Activated T-cell treated with anti-CD3 and anti-CD28 coated beads for 48 hours (primary cell): Measurements from ENCODE around the gene DMD.
"Not testable (repeated sequence)": the region's sequence is repeated elsewhere in the genome, so short reads cannot be mapped to it uniquely, and the experiment has no call there.

Experiments used
- DNase-seq: peaks from one replicate; pipeline ENCODE4 v3.0.0-alpha.2; 2020; ENCODE audit warnings: low read depth

The DMD gene

DNA sequence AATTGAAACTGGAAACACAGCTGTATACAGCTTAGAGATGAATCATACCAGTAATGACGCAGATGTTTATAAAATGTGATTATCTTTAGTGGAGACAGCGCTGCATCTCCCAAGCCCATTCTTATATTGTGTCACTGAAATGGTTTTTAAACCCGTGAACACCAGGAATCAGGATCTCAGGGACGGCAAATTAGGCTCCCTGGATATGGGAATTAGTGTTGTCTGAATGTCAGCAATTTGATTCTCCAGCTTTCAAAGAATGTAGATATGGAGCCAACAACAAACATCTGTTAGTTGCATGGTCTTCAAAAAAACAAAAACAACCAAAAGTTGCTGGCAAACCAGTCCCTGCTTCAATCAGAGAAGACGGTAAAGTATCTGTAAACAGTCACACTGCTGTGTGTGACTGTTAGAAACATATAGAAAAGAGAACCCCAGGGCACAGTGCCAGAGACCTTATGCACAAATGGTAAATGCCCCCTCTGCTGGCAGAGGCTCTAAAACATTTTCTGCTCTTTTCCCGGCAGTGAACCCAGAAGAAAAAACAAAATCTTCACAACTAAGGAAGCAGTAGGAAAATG, 1787.7 kb downstream of the DMD start:
- no peak for DNase-seq

DNA sequence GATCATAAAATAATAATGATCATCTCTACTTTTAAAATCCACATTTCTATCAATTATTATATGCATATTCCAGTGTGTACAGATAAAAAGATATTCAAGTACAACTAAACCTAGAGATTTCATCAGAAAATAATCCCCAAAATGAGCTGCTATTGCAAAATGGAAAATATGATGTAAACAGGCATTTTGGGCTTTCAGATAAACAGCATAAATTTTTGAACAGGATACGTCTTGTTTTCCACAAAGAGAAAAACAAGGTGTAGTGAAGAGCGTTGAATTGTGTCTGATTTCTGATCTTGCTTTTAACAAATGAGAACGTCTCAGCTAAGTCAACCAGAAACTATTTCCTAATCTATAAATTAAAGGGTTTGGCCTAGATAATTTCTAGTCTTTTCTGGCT, 1789.9 kb downstream of the DMD start:
- DNase-seq: no peak

DNA sequence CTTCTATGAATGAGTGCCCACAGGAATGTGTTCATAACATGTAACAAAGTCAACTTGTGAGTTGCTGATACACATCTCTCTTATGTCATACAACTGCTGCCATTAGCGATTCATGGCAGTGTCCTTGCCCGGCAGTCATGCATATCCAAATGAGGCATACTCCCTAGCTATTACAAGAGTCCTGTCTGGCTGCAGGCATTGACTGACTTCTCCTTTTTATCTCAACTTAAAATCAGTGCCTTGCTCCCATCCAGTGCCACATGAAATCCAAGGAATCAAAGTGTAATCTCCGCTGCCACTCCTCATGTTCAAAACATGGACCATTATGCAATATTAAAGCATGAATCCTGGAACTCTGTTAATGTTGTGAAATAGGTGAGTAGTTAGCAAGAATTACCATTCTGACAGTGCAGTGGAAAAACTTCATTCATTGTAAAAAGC, 1790.6 kb downstream of the DMD start:
- no peak for DNase-seq

DNA sequence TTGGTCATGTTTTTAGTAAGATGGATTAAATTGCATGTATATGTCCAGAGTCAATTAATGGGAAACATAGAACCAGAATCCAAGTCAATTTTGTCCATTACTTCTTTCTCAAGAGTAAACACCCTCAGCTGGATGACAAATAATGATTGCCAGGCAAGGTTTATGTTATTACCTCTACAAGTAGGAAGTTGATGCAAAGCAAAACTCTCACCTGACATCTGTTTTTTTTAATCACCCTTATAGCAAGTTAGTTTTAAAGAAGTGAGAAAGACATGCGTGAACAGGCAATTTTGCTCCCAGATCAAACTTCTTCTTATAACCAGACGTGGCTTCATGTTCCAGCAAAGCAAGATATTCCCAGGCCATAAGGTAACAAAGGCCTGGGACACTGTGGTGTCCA, 1791.0 kb downstream of the DMD start:
- DNase-seq: no peak

DNA sequence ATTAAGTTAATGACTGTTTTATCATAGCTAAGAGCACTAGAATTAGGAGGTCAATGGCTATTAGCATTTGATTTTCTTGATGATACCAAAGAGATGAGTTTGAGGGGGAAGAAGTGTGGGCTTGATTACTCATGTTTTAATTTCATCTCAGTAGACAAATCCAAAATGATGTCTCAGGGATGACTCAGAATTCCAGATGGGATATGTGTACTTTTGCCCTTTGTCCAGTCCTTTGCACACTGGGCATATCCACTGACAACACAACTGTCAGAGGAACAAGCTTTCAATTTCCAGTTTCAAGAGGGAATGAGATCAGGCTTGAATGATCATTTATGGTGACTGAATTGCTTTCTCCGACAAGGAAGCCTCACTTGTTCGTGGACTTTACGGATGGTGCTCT, 1814.2 kb downstream of the DMD start:
- DNase-seq: no peak

DNA sequence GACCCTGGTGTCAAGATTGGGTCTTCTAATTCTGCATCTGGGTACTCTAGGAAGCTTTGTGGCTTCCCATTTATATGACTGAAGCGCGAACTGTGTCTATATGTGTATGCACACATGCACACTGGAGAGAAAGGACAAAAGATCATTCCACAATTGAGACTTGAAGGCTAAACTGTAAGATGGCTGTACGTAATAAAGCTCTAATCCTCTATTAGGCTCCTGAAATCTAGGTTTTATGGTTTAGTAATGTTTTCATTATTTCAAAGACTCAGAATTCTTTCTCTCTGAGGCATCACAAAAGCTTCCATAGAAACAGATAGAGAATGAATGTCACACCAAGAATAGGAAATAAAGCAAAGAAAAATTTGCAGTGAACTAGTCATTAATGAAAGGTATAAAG, 1818.8 kb downstream of the DMD start:
- DNase-seq: no peak

DNA sequence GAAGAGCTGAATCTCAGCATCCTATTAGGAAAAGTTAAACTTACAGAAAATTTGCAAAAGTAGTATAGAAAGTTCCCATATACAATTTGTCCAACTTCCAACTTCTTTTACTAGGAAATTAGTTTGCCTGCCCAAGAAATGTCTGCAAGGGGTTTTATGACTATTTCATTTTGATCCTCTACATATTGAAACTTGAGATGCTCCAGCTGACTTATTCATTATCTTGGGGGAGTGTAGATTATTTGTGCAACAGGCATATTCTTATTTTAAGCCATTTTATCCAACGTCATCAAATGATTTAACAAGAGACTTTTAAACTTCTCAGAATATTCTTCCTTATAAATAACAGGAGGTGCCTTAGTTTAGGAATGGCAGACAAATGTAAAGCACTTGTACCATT, 1822.4 kb downstream of the DMD start:
- no peak for DNase-seq

DNA sequence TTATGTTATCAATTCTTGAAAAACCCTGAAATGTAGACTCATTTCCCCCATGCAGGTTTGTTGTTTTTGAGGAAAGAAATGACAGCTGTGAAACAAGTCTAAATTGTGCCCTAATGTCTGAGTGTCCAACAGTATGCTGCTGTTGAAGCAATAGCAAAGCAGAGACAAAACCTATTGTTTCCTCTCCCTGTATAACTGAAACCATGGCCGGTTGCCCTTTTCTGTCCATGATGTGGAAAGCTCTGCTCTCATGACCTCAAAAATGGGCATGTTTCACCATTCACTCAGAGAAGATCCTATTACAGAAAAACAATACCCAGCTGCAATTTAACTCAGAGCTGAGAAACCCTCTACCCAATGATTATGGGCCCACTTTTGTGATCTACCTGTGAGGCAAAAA, 1826.9 kb downstream of the DMD start:
- no peak for DNase-seq

DNA sequence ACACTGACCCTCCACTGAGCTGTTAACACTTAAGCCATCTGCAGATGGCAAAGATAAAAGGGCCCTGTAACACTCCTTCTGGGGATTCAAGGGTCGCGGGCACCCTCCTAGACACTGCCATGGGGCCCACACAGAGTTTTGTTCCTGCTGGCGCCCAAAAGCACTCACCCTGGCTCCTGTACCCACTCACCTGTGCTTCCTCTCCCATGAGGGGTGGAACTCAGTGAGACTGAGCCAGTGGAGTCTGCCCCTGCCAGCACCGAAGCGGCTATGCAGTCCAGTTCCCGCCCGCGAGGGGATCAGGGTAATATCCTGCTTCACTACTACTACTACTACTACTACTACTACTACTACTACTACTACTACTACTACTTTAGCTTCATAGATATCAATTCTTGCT, 1827.4 kb downstream of the DMD start:
- DNase-seq: no peak

DNA sequence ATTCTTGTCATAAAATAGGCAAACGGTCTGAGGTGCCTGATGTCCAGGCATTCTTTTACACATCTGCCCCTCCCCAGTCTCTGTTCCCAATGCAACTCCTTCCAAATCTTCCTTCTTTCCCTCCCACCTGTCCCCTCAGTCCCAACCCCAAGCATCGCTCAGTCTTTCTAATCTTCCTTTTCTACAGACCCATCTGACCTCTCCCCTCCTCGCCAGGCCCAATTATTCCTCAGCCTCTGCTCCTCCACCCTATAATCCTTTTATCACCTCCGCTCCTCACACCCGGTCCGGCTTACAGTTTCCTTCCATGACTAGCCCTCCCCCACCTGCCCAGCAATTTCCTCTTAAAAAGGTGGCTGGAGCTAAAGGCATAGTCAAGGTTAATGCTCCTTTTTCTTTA, 1832.4 kb downstream of the DMD start:
- DNase-seq: not testable (repeated sequence)

DNA sequence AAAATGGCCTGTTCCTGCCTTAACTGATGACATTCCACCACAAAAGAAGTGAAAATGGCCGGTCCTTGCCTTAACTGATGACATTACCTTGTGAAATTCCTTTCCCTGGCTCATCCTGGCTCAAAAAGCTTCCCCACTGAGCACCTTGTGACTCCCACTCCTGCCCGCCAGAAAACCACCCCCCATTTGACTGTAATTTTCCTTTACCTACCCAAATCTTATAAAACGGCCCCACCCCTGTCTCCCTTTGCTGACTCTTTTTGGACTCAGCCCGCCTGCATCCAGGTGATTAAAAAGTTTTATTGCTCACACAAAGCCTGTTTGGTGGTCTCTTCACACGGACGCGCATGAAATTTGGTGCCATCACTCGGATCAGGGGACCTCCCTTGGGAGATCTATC, 1833.5 kb downstream of the DMD start:
- not testable (repeated sequence) for DNase-seq

DNA sequence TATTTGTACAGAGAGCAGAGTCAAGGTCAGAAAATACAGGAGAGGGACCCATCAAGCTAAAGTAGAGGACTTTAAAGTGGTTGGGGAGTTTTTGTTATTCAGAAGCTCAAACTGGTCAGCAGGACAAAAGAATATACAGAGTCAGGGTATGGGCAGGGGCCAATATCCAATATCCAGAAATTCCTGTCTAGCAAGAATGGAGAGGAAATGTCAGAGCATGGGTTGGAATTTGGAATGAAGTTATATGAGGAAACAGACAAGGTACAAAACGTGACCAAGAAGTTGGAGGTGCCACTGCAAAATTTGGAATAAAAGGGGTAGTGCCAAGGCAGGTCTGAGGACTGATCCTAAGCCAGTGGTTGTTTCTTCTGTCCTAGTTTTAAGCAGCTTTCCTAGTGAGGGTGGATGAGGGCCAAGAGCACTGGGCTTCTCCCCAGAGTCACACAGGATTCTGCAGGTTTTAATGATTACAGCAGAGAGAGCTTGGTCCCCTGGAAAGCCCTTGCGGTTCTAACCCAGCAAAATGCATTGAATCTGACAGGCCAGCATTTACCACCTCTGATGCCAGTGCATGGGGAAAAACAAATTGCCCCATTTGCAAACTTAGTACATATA, 1834.8 kb downstream of the DMD start:
- DNase-seq: no peak

DNA sequence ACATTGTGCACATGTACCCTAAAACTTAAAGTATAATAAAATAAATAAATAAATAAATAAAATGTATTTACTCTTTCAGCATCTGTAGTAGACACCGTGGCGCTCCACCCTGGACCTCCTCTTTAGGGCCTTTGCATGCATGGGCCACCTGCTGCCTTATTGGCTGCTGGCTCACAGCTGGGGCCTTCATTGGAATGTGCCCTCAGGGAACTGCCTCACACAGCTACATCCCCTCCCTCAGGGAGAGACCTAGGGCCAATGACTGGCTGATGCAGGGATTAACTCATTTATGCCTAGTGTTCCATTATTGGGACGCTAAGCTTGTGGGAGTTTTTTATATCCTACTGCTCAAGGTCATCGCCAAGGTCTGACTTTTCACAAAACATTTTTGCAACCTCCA, 1836.6 kb downstream of the DMD start:
- no peak for DNase-seq

DNA sequence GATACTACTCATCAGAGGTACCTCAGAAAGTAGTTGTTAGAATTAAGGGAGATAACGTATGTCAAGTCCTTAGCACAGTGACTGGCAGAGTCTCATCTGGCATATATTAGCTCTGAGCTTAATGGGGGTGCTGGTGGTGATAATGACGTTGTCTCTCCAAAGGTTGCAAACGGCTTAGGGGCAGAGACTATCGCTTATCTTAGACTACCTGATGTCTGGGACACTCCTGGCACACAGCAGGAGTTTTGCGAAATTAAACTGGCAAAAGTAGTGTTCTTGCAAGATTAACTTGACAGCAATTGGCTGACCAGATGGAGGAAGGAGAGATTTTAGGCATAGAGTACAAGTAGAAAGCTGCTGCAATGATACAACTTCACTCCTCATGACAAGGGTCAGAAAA, 1839.4 kb downstream of the DMD start:
- no peak for DNase-seq

DNA sequence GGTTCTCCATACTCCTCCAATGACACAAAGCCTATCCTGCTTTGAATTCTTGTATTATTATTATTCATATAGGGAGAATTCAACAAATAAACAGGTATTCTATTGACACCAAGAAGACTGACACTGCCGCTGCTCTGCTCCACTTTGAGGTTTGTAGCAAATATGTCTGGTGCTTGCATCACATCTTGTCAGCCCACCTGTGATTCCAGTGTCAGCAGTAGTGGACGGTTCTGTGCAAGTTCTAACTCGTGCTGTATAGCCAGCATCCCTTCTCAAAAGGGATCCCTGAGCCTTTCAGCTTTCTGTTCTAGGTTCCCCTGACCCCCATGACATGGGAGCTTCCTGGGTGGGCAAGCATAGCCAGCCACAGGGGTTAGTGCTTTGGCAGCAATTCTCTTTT, 1843.5 kb downstream of the DMD start:
- DNase-seq: no peak

DNA sequence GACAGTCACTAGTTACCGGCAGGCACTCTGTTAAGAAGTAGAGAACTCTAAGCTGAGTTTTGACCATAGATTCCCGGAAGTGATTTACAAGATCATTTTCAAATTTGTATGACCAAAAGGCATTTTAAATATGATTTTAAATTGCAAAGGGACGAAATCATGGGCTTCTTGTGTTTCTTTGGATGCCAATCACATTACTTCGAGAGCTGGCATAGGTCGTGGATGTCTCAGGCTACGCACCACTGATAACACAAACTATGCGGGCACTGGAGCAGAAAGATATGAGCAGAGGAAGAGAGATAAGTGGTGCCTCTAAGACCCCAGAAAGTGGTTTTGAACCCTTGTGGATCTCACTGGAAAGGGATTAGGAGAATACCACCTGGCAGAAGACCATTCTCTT, 1845.3 kb downstream of the DMD start:
- no peak for DNase-seq

DNA sequence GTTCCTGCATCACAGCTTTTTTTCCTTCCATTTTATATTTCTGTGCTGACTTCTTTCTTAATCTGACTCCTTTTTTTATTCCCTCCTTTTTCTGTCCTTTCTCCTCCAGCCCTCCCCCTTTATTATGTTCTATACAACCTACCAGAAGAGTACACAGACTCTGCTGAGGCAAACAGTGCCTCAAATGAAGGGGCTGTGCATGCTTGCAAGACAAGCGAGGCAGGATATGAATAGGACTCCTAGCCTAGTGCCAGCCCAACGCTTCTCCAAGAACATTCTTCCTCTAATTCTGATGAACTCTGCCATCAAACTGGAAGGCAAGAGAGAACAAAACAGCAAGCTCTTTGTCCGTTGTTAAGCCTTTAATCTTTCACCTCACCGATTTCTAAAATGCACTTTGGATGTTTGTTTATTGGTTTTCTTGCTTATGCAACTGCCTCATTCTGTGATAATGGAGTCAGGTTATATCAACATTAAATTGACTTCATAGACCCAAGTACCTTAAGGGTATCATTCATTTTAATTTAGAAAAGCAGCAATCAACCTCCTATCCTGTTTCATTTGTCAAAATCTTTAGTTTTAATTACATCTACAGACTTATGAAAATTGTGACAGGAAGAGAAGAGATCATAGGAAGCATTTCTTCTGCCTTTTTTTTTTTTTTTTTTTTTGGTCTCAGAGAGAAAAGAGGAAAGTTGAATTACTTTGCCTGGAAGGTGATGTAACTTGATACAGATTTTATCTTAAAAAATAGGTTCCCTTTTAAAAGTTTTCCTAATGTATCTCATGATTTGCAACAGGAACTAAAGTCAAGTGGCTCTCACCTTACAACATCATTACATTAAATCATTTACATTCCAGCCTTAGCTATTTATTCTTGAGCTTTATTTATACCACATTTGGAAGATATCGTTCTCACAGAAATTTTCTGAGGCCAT, 1854.8 kb downstream of the DMD start:
- no peak for DNase-seq

DNA sequence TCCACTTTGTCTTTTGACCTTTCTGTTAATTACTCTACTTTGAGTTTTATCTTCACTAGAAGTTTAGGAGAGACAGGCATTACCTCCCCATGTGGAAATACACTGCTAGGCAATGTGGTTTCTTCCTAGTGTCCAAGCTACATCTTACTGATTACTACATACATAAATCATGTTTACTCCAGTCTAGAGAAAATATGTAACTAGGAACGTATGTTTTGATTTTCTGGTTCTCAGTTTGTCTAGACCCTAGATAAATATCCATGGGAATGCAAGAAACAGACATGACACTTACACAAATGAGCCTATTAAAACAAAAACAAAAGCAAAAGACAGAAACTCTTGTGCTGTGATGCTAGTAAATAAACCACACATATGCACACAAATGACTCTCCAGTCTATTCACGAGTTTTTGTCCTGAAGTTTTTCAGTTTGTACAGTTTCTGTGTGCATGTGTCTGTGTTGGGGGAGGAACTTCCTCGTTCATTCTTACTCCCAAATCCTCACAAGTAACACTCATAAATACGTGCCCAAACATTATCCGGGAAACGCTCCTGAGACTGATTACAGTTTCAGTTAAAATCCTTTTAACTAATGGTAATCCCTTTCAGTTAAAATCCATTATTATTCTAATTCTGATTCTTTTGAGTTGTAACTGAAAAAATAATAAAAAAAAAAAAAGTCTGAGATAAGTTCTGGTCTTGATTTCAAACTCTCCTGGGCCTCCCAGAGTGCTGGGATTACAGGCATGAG, 1856.0 kb downstream of the DMD start:
- no peak for DNase-seq

DNA sequence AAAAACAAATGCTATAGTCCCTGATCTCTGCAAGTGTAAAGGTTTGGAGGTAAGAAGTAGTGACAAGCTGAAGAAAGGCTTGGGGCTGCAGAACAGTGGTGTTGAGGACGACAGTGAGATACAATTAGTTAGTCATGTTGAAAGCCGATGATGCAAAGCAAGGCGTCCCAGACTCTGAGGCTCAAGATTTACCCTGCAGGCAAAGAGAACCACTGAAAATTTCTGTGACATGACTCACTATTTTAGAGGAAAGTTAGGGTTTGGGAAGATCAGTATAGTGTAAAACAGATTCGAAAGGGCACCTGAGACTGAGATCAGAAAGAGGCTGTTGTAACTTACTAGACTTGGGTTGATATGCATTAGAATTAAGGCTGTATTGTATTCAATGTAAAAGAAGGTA, 1858.3 kb downstream of the DMD start:
- no peak for DNase-seq

DNA sequence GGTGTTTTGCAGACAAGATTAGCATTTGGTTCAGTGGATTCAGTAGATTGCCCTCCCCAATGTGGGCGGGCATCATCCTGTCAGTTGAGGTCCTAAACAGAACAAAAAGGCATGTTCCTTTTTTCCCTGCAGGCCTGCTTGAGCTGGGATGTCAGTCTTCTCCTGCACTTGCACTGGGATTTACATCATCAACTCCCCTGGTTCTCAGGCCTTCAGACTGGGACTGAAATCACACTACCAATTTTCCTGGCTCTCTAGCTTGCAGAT, 1860.6 kb downstream of the DMD start:
- no peak for DNase-seq

DNA sequence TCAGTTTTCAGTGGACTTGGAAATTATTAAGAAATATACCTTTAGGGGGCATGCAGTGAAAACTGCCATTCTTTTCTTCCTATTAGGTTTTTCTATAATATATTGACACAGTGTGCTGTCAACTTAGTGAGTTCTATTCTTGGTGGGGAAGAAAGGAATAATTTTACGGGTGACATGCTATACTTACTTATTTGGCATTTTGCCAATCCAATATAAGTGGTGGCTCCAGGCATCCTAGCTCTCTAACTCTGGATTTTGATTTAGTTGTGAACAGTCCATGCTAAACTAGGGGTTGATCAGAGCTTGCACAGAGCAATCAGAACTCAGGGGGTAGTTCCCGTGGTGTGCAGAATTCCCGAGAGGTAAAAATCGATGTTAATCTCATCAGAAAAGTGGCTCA, 1861.8 kb downstream of the DMD start:
- DNase-seq: no peak

DNA sequence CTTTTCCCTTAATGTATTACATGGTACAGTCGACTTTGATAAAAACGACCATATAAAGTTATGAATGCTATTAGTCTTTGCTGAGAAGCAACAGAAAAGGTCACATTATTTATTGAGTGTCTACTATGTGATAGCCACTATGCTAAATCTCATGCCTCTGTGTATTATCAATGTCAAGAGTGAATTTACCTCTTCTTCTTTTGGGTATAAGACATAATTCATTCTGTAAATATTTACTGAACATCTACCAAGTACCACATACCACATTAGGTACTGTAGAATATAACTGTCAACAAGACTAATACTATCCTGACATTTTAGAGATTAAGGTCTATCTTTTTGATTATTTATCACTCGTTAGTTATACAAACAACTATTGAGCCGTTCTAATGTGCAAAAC, 1870.8 kb downstream of the DMD start:
- DNase-seq: no peak

DNA sequence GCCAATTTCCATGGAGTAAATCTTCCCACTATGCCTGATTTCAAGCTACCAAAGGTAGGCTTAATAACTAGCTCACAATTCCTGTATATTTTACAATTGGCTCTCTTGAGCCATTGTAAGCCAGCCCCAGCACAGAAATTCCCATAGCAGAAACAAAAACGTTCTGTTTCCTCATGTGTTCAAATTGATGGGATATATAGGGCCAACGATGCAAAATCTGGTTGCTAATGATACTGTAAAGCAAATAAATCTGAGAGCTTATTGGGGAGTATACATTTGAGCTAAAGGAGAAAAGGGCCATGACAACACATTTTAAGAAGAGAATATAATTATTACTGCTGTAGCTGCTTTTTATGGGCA, 1872.4 kb downstream of the DMD start:
- no peak for DNase-seq
